SK-MEL-5 (cell line): Measurements from ENCODE around the gene GBE1. TPM values are rescaled to one million over a fixed set of nuclear protein-coding genes. Genes with fewer than 3 reads are reported as not detected.

Source experiments
- small RNA-seq, 2 experiments: library from RNA; depleted of rRNA; stranded (forward); fragments of <200 nt; gene quantifications; one replicate each; pipeline ENCODE3, GENCODE V24; 2014
- total RNA-seq: library from RNA; depleted of rRNA; stranded (reverse); fragments of >200 nt; shearing (Covaris generic); gene quantifications from 2 replicates; pipeline ENCODE4 v1.2.3, GENCODE V29; 2014

Gene GBE1
- total RNA-seq, 1 experiment from 2014 or later, result 52.6 TPM

Small RNAs within 50 kb of the gene (small RNA-seq; reads per million reads assigned to genes)
- 0 reads per million in 2 experiments for gene AC017015.1
- 0.06 to 1.2 reads per million in 2 experiments for gene RNU2-28P
